GM12873 (cell line): Measurements from ENCODE around the gene MXD3.

Experiments
- CTCF ChIP-seq: IDR thresholded peaks from 2 replicates; pipeline ENCODE4 v1.5.1; 2012; ENCODE audit warnings: low read depth, mild to moderate bottlenecking, moderate library complexity, low read length, control low read depth; ENCODE audit not compliant: insufficient read depth; ENCODE audit errors: missing control alignments

MXD3 gene

GRCh38 chr5:177269232-177269895 is 42.3 kb downstream of the MXD3 start:
- no peak for TF ChIP-seq CTCF

- no peak for TF ChIP-seq CTCF
Measured at GRCh38 chr5:177265395-177265794, 46.3 kb downstream of the MXD3 start.

- no peak for TF ChIP-seq CTCF
Measured at GRCh38 chr5:177264178-177264577, 47.5 kb downstream of the MXD3 start.

- TF ChIP-seq CTCF, result no peak
Measured at GRCh38 chr5:177261510-177261909, 50.2 kb downstream of the MXD3 start.

GRCh38 chr5:177260961-177261360 is 50.7 kb downstream of the MXD3 start:
- TF ChIP-seq CTCF, result no peak
